HL-60 (cell line): Measurements from ENCODE around the gene SIRT4.

Experiments used
- DNase-seq, 2 experiments: peaks; one replicate each; pipeline ENCODE4 v3.0.0-alpha.2; 2010 to 2020; ENCODE audit warnings: low read depth in 1 of 2, low spot score in 1 of 2
- H3K27ac ChIP-seq: fragments of 250-450 bp; sonication (Bioruptor Pico); replicated peaks from 2 replicates; pipeline ENCODE4 v1.5.1; 2020; ENCODE audit warnings: mild to moderate bottlenecking, moderate library complexity
- H3K27me3 ChIP-seq: fragments of 250-450 bp; sonication (Bioruptor Pico); 2 replicates; pipeline ENCODE4 v1.5.1; 2021; ENCODE audit warnings: mild to moderate bottlenecking, moderate library complexity; ENCODE audit not compliant: insufficient read depth, poor library complexity, severe bottlenecking
- H3K4me3 ChIP-seq: replicated peaks from 2 replicates; pipeline ENCODE4 v1.5.1; 2011; ENCODE audit warnings: mild to moderate bottlenecking, control low read depth, low read length; ENCODE audit not compliant: insufficient read depth
- CTCF ChIP-seq: IDR thresholded peaks from one replicate; pipeline ENCODE4 v1.5.1; 2011; ENCODE audit warnings: low read length, control low read depth, inconsistent platforms; ENCODE audit not compliant: insufficient read depth
- GABPA ChIP-seq: IDR thresholded peaks from 2 replicates; pipeline ENCODE4 v1.6.1; 2012; ENCODE audit warnings: low read depth
- POLR2AphosphoS5 ChIP-seq: IDR thresholded peaks from 2 replicates; pipeline ENCODE4 v1.6.1; 2012; ENCODE audit warnings: low read depth
- REST ChIP-seq: IDR thresholded peaks from 2 replicates; pipeline ENCODE4 v1.6.1; 2012; ENCODE audit warnings: low read depth; ENCODE audit not compliant: insufficient replicate concordance
- SPI1 ChIP-seq: IDR thresholded peaks from 2 replicates; pipeline ENCODE4 v1.6.1; 2012; ENCODE audit warnings: low read depth, mild to moderate bottlenecking, borderline replicate concordance

The SIRT4 gene

DNA sequence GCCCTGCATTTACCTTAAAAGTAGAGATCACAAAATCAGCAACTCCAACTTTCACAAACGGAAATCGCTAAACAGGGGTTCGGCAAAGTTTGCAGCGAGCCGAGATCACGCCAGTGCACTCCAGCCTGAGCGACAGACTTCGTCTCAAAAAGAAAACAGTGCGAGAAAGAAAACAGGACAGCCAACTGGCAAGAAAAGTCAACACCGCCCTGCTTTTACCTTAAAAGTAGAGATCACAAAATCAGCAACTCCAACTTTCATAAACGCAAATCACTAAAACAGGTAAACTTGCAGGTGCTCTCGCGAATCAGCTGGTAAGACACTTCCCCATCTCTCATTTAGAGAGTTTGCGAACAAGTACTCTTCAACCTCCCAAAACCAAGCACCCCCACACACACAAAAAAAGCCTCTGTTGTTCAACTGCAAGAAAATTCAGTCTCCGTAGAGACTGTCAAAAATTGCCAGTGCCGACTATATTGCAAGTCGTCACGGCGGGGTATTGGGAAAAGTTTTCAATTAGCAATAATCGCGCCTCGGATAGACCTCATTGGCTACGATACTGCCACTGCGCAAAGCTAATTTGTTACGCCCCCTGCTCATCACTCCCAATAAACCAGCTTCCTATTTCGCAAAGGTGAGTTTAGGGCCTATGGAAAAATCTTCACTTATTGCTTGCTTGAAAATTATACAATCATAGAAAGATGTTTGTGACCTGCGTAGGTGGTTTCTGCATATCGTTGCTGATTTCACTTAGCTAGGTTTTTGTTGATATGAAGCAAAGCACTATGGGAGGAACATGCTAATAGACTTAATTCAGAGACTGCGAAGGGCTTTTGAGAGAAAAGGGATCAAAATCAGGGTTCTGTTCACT lies 9.2 kb upstream of the SIRT4 start, which contains the start of gene RNU4-1:
TSS of gene RNU4-1 (minus strand) at position 577 of the 871 bp plus-strand sequence.
- H3K27me3 ChIP-seq = no peaks in the 10 kb centered on the region
- peak within 1 kb of the TSS; percentile 40 for H3K4me3 ChIP-seq
- peak within 1 kb of the TSS; percentile 100 for H3K27ac ChIP-seq
- DNase-seq = peak; percentile 76 to 92
- TF ChIP-seq REST (no peak), CTCF (no peak), SPI1 (peak; percentile 63), GABPA (no peak; the same call in 1 of the 2 replicates), POLR2AphosphoS5 (peak; percentile 99)

DNA sequence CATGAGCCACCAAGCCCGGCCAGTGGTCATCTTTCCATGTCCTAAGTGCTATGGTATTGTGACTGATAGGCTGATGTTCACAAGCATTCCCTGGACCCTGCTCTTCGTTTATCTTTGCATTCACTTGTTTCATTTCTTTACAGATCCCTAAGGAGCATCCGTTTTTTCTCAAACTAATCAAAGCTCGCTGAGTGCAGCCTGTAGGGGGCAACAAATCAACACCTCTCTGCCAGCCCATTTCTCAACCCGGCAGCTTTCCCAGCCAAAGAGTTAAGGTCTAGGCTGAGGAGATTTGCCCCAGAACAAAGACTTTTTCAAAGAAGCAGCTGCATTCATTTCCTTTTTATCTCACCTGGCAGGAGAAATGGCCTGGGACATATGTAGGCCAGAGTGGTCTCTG lies 12.1 kb downstream of the SIRT4 start:
- H3K4me3 ChIP-seq = no peak overlapping the region
- TF ChIP-seq REST (no peak), POLR2AphosphoS5 (no peak), CTCF (no peak)
- H3K27me3 ChIP-seq = no peaks in the 10 kb centered on the region
- H3K27ac ChIP-seq = no peak overlapping the region
- DNase-seq = peak in 1 of 2 experiments; percentile 7

GRCh38 chr12:120316798-120317223 lies 14.7 kb downstream of the SIRT4 start:
- no peak for DNase-seq
- TF ChIP-seq GABPA (no peak), POLR2AphosphoS5 (no peak), SPI1 (no peak), REST (no peak), CTCF (no peak)
- Histone ChIP-seq H3K27ac (peak overlapping the region; percentile 73), H3K4me3 (peak overlapping the region; percentile 75), H3K27me3 (no peaks in the 10 kb centered on the region)
